Measurements from ENCODE around the gene BCL7C.

BCL7C gene

GRCh38 chr16:30843501-30843900 lies 50.4 kb downstream of the BCL7C start:
- Histone ChIP-seq H3K36me3 (replicated peaks; ENCODE audit: insufficient read depth, low read length) (no peaks in the 10 kb centered on the region), H3K79me2 (ENCODE audit: low read length) (no peaks in the 10 kb centered on the region), H3K9ac (ENCODE audit: low read length) (no peak overlapping the region), H4K20me1 (ENCODE audit: insufficient read depth, low read length) (no peaks in the 10 kb centered on the region), H2AFZ (ENCODE audit: low read length) (no peak overlapping the region), H3K27ac (ENCODE audit: low read length) (no peak overlapping the region), H3K4me2 (ENCODE audit: low read depth, low read length) (no peak overlapping the region), H3F3A (ENCODE audit: insufficient read depth, low read length) (no peaks in the 10 kb centered on the region; the same call in 1 of the 2 replicates), H3K4me3 (ENCODE audit: low read length) (no peak overlapping the region), H3K9me3 (replicated peaks; ENCODE audit: insufficient read depth, low read length) (no peaks in the 10 kb centered on the region), H3K9me2 (replicated peaks; ENCODE audit: insufficient read depth, low read length) (no peaks in the 10 kb centered on the region), H3K27me3 (replicated peaks; ENCODE audit: insufficient read depth, low read length) (no peaks in the 10 kb centered on the region), H3K4me1 (ENCODE audit: low read length) (peaks cover 7% of the 10 kb centered on the region)
- no peak for DNase-seq
- TF ChIP-seq, protein P1, sequence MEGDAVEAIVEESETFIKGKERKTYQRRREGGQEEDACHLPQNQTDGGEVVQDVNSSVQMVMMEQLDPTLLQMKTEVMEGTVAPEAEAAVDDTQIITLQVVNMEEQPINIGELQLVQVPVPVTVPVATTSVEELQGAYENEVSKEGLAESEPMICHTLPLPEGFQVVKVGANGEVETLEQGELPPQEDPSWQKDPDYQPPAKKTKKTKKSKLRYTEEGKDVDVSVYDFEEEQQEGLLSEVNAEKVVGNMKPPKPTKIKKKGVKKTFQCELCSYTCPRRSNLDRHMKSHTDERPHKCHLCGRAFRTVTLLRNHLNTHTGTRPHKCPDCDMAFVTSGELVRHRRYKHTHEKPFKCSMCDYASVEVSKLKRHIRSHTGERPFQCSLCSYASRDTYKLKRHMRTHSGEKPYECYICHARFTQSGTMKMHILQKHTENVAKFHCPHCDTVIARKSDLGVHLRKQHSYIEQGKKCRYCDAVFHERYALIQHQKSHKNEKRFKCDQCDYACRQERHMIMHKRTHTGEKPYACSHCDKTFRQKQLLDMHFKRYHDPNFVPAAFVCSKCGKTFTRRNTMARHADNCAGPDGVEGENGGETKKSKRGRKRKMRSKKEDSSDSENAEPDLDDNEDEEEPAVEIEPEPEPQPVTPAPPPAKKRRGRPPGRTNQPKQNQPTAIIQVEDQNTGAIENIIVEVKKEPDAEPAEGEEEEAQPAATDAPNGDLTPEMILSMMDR (IDR thresholded peaks at IDR 0.05; ENCODE audit: low read length) = no peak
- no peak for TF ChIP-seq EZH2 (optimal IDR thresholded peaks at IDR 0.05; ENCODE audit: low read depth, low read length)
- TF ChIP-seq EZH2phosphoT487 (IDR thresholded peaks at IDR 0.05; ENCODE audit: low read length) = no peak

DNA sequence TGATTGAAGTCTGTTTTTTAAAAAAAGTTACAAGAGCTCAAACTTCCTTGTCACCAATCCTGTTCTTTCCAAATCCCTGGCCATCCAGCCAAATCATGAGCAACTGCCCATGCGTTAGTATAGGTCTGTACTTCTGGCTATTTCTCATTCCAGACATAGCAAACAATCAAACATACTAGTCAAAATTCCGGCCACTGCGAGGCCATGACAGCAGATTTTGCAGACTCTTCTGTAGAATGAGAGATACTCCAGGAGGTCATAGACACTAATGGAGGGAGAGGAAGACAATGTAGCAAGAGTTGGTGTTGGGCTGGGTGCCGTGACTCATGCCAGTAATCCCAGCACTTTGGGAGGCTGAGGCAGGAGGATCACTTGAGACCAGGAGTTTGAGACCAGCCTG lies 50.9 kb downstream of the BCL7C start:
- H3K4me1 ChIP-seq (ENCODE audit: low read length) = peaks cover 7% of the 10 kb centered on the region
- no peak overlapping the region for H3K27ac ChIP-seq (ENCODE audit: low read length)
- no peaks in the 10 kb centered on the region for H3K36me3 ChIP-seq (replicated peaks; ENCODE audit: insufficient read depth, low read length)
- H3K9me2 ChIP-seq (replicated peaks; ENCODE audit: insufficient read depth, low read length) = no peaks in the 10 kb centered on the region
- no peak overlapping the region for H2AFZ ChIP-seq (ENCODE audit: low read length)
- H3K9me3 ChIP-seq (replicated peaks; ENCODE audit: insufficient read depth, low read length) = no peaks in the 10 kb centered on the region
- no peaks in the 10 kb centered on the region; the same call in 1 of the 2 replicates for H3F3A ChIP-seq (ENCODE audit: insufficient read depth, low read length)
- no peak overlapping the region for H3K4me2 ChIP-seq (ENCODE audit: low read depth, low read length)
- DNase-seq = no peak
- H3K27me3 ChIP-seq (replicated peaks; ENCODE audit: insufficient read depth, low read length) = no peaks in the 10 kb centered on the region
- TF ChIP-seq, protein P1 (IDR thresholded peaks at IDR 0.05; ENCODE audit: low read length) = no peak
- TF ChIP-seq EZH2 (optimal IDR thresholded peaks at IDR 0.05; ENCODE audit: low read depth, low read length) (no peak), EZH2phosphoT487 (IDR thresholded peaks at IDR 0.05; ENCODE audit: low read length) (no peak)
- no peak overlapping the region for H3K4me3 ChIP-seq (ENCODE audit: low read length)
- H3K79me2 ChIP-seq (ENCODE audit: low read length) = no peaks in the 10 kb centered on the region
- H3K9ac ChIP-seq (ENCODE audit: low read length) = no peak overlapping the region
- no peaks in the 10 kb centered on the region for H4K20me1 ChIP-seq (ENCODE audit: insufficient read depth, low read length)

- no peaks in the 10 kb centered on the region for H3K9me2 ChIP-seq (replicated peaks; ENCODE audit: insufficient read depth, low read length)
- H3K79me2 ChIP-seq (ENCODE audit: low read length) = no peaks in the 10 kb centered on the region
- H3K4me3 ChIP-seq (ENCODE audit: low read length) = no peak overlapping the region
- H3F3A ChIP-seq (ENCODE audit: insufficient read depth, low read length) = no peaks in the 10 kb centered on the region; the same call in 1 of the 2 replicates
- H3K27me3 ChIP-seq (replicated peaks; ENCODE audit: insufficient read depth, low read length) = no peaks in the 10 kb centered on the region
- no peak for DNase-seq
- H4K20me1 ChIP-seq (ENCODE audit: insufficient read depth, low read length) = no peaks in the 10 kb centered on the region
- H2AFZ ChIP-seq (ENCODE audit: low read length) = no peak overlapping the region
- peaks cover 7% of the 10 kb centered on the region for H3K4me1 ChIP-seq (ENCODE audit: low read length)
- no peak overlapping the region for H3K9ac ChIP-seq (ENCODE audit: low read length)
- H3K27ac ChIP-seq (ENCODE audit: low read length) = no peak overlapping the region
- H3K4me2 ChIP-seq (ENCODE audit: low read depth, low read length) = no peak overlapping the region
- TF ChIP-seq EZH2 (optimal IDR thresholded peaks at IDR 0.05; ENCODE audit: low read depth, low read length) (no peak), EZH2phosphoT487 (IDR thresholded peaks at IDR 0.05; ENCODE audit: low read length) (no peak)
- TF ChIP-seq, protein P1 (IDR thresholded peaks at IDR 0.05; ENCODE audit: low read length) = no peak
- no peaks in the 10 kb centered on the region for H3K9me3 ChIP-seq (replicated peaks; ENCODE audit: insufficient read depth, low read length)
- no peaks in the 10 kb centered on the region for H3K36me3 ChIP-seq (replicated peaks; ENCODE audit: insufficient read depth, low read length)
Measured at GRCh38 chr16:30841332-30841731, 52.5 kb downstream of the BCL7C start.

Measured in MM.1S (cell line).